C4-2B (cell line): Measurements from ENCODE around the gene KLK2.

Experiments used
- ZFX ChIP-seq: fragments of 450-650 bp; IDR thresholded peaks from 2 replicates; pipeline ENCODE4 v1.6.1; 2017
- TF ChIP-seq, protein P1 (sequence below): fragments of 450-650 bp; conservative IDR thresholded peaks from 2 replicates; pipeline ENCODE4 v1.5.1; 2017; ENCODE audit warnings: mild to moderate bottlenecking

DNA sequence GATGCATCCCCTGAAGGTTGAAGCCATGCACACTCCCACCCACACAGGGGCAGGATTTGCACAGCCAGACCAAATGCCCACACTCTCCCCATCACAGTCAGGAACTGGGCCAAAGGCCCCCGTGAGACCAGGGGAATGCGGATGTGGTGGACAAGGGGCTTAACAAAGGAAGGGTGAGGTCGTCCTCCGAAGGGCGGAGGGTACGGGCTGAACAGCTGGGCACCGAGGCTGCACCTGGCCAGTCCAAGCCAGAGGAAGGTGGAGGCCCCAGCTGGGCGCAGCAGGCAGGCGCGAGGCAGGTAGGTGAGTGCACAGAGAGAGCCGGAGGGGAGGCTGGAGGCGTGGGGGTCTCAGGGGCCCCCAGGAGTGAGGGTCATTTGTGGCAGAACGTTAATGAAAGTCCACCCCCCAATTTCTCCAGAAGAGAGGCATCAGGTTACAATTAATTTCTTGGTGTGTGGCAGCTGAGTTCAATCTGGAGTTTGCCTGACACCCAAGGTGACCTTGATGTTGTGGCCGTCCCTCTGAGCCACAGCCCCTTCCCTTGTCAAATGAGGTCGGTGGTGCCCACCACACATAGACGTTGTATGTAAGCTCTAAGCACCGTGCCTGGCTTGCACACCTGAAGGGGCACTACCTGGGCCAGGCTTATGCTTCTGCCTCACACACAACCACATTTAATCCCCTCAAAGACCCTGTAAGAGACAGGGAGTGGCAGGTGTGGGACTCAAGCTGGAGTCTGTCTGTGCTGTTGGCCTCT, 42.8 kb upstream of the KLK2 start:
- TF ChIP-seq, protein P1, sequence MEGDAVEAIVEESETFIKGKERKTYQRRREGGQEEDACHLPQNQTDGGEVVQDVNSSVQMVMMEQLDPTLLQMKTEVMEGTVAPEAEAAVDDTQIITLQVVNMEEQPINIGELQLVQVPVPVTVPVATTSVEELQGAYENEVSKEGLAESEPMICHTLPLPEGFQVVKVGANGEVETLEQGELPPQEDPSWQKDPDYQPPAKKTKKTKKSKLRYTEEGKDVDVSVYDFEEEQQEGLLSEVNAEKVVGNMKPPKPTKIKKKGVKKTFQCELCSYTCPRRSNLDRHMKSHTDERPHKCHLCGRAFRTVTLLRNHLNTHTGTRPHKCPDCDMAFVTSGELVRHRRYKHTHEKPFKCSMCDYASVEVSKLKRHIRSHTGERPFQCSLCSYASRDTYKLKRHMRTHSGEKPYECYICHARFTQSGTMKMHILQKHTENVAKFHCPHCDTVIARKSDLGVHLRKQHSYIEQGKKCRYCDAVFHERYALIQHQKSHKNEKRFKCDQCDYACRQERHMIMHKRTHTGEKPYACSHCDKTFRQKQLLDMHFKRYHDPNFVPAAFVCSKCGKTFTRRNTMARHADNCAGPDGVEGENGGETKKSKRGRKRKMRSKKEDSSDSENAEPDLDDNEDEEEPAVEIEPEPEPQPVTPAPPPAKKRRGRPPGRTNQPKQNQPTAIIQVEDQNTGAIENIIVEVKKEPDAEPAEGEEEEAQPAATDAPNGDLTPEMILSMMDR, result no peak
- TF ChIP-seq ZFX, result no peak
